Measurements from ENCODE around the gene CDH20. TPM values are rescaled to one million over a fixed set of nuclear protein-coding genes. Genes with fewer than 3 reads are reported as not detected.

The CDH20 gene
- polyA plus RNA-seq, 1 experiment, result 0.02 TPM

- ChIA-PET POLR2A (no interaction called here), CTCF (interaction anchor here (0.6 kb wide), 1 partner anchor 23 kb away, joined by 4 read pairs; no protein-coding TSS in a partner anchor)
- TF ChIP-seq CTCF (IDR thresholded peaks at IDR 0.05; ENCODE audit: insufficient read depth, low read depth, low read length), result no peak
- no peak overlapping the region for H3K4me3 ChIP-seq (ENCODE audit: low read depth, low read length)
- no peaks in the 10 kb centered on the region for H3K27me3 ChIP-seq (ENCODE audit: control insufficient read depth, insufficient read depth, low read length)
- H3K36me3 ChIP-seq (ENCODE audit: control insufficient read depth, insufficient read depth, low read length), result no peaks in the 10 kb centered on the region
- peak; percentile 19 for DNase-seq (ENCODE audit: low read depth)
Observed at GRCh38 chr18:61398961-61399705, 65.9 kb downstream of the CDH20 start.

GRCh38 chr18:61400016-61400635 is 66.9 kb downstream of the CDH20 start:
- TF ChIP-seq CTCF (IDR thresholded peaks at IDR 0.05; ENCODE audit: insufficient read depth, low read depth, low read length), result no peak
- Histone ChIP-seq H3K4me3 (ENCODE audit: low read depth, low read length) (no peak overlapping the region), H3K27me3 (ENCODE audit: control insufficient read depth, insufficient read depth, low read length) (no peaks in the 10 kb centered on the region), H3K36me3 (ENCODE audit: control insufficient read depth, insufficient read depth, low read length) (no peaks in the 10 kb centered on the region)
- CTCF ChIA-PET, result no interaction called here
- no peak for DNase-seq (ENCODE audit: low read depth)
- POLR2A ChIA-PET, result no interaction called here

- ChIA-PET POLR2A (no interaction called here), CTCF (no interaction called here)
- peak; percentile 17 for DNase-seq (ENCODE audit: low read depth)
- Histone ChIP-seq H3K4me3 (ENCODE audit: low read depth, low read length) (no peak overlapping the region), H3K36me3 (ENCODE audit: control insufficient read depth, insufficient read depth, low read length) (no peaks in the 10 kb centered on the region), H3K27me3 (ENCODE audit: control insufficient read depth, insufficient read depth, low read length) (no peaks in the 10 kb centered on the region)
- TF ChIP-seq CTCF (IDR thresholded peaks at IDR 0.05; ENCODE audit: insufficient read depth, low read depth, low read length), result no peak
Observed at GRCh38 chr18:61400716-61401115, 67.5 kb downstream of the CDH20 start.

GRCh38 chr18:61402726-61403125 is 69.5 kb downstream of the CDH20 start:
- no peaks in the 10 kb centered on the region for H3K36me3 ChIP-seq (ENCODE audit: control insufficient read depth, insufficient read depth, low read length)
- no peaks in the 10 kb centered on the region for H3K27me3 ChIP-seq (ENCODE audit: control insufficient read depth, insufficient read depth, low read length)
- peak; percentile 31 for DNase-seq (ENCODE audit: low read depth)
- POLR2A ChIA-PET, result no interaction called here
- TF ChIP-seq CTCF (IDR thresholded peaks at IDR 0.05; ENCODE audit: insufficient read depth, low read depth, low read length), result no peak
- CTCF ChIA-PET, result no interaction called here
- H3K4me3 ChIP-seq (ENCODE audit: low read depth, low read length), result no peak overlapping the region

GRCh38 chr18:61413396-61413795 is 80.2 kb downstream of the CDH20 start:
- no peaks in the 10 kb centered on the region for H3K27me3 ChIP-seq (ENCODE audit: control insufficient read depth, insufficient read depth, low read length)
- no peak for DNase-seq (ENCODE audit: low read depth)
- no peak overlapping the region for H3K4me3 ChIP-seq (ENCODE audit: low read depth, low read length)
- ChIA-PET POLR2A (no interaction called here), CTCF (interaction anchor here (1.2 kb wide), 1 partner anchor 47 kb away, joined by 6 read pairs; no protein-coding TSS in a partner anchor)
- TF ChIP-seq CTCF (IDR thresholded peaks at IDR 0.05; ENCODE audit: insufficient read depth, low read depth, low read length), result no peak
- no peaks in the 10 kb centered on the region for H3K36me3 ChIP-seq (ENCODE audit: control insufficient read depth, insufficient read depth, low read length)
